Embryonic facial prominence (tissue), 1 donor: ENCODE data around the gene NEK6.

Source experiments
- DNase-seq: peaks from one replicate; pipeline ENCODE4 v3.0.0-alpha.2; 2016; ENCODE audit errors: extremely low spot score

NEK6 gene

DNA sequence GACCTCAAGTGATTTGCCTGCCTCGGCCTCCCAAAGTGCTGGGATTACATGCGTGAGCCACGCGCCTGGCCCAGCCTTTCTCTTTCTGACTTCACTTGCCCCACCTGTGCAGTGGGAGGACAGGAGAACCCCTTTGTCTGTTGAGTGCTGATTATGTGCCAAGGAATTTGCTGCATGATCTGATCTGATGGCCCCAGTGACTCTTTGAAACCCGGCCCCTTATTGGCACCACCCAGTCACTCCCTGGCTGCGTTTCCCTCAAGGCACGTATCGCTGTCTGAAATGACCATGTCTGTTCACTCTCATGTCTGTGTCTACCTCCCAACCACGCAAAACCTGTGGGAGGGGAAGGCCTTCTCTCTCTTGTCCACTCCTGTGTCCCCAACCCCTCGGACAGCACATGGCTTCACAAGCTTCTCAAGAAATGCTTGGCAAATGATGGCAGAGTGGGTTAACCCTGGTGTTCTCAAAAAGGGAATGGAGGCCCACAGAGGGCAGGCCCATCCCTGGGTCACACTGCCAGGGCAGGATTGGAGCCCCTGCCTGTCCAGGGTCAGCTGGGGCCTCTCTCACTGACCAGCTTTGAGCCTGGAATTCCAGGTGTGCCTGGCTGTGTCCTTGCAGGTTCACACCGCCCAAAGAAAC is 21.9 kb downstream of the NEK6 start:
- DNase-seq = no peak

DNA sequence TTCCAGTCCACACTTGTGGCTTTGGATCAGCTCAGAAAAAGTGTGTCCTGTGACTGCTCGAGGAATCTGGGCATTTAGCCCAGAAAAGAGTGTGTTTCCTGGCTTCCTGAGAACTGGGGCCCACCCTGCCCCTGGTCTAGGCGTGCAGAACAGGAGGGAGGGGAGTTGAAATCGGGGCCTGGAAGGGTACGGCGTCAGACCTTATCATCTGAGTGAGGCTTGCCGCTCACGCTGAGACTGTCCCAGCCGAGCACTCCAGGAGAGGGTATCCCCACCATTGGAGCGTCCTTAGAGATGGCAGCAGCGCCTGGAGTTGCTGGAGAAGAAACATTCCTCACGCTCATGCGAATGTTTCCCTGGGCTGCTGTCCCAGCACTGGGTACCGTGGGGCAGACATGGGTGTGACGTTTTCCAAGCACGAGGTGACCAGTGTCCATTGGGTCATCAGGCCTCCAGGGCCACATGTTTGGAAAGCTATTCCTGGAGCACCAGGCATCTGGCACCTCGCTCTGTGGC is 22.5 kb downstream of the NEK6 start:
- peak; percentile 64 for DNase-seq

GRCh38 chr9:124281931-124282371 is 24.2 kb downstream of the NEK6 start:
- DNase-seq = no peak

- no peak for DNase-seq
Measured at GRCh38 chr9:124282442-124283227, 24.9 kb downstream of the NEK6 start.

DNA sequence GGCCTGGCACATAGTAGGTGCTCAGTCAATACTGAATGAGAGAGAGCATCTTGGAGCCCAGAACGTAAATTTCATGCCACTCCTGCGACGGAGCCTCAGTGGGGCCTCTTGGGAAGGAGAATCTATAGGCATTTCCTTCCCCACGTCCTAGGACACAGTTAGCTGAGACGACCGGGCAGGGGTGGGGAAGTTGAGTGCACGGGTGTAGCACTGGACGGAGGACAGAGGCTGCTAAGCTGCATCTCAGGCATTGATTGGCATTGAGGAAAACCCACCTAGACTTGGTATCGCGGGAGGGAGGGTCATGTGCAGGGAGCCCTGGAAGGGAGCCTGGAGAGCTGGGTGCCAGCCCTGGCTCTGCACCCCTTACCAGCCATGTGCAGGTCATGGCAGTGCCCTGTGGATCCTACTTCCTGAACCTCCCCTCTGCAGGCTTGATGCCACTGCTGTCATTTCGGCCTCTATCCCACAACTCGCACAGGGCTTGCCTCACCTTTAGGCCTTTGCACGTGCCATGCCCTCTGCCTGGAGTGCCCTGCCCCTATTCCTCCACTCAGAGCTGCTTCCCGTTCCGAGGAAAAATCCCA is 25.6 kb downstream of the NEK6 start:
- DNase-seq = no peak

DNA sequence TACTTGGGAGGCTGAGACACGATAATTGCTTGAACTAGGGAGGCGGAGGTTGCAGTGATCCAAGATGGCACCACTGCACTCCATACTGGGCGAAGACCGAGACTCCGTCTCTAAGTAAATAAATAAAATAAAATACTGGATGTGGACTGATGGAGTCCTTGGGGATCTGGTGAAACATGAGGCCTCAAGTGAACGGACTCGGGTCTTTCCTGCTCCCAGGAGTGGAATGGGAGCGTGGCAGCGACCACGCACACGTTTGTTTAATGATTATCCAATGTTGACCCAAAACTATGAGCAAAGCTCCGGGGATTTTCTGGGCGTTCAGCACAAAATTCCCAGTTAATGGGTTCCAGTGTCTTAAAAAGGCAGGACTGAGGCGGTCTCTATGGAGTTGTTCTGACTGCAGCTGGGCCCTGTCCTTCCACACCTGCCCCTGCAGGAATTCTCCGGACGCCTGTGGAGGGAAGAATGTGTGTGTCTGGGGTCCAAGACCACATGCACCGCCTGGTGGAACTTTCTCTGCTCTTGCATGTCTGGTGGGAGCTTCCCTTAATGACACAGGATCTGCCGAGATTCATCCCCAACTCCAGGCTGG is 26.6 kb downstream of the NEK6 start:
- no peak for DNase-seq

DNA sequence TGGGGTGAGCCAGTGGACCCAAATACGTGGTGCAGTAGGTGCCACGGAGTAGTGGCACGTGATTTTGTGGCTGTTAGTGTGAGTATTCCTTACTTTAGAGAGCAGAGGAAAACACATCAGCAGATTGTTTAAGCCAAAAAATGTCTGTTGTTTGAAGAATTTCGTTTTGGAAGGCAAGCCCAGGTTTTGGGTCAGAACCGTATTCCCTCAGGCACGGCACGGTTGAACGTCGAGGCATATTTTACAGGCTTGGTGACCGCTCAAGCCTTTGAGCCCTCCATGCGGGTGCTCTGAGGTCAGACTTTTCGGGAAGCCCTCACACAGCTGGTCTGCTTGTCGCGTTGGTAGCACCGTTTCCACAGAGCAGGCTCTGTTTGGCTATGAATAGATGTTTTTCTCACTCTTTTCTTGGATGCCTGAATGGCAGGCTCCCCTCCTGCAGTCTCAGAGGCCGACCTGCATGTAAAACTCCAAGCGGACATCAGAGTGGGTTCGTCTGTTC is 27.2 kb downstream of the NEK6 start:
- DNase-seq = no peak

- no peak for DNase-seq
Measured at GRCh38 chr9:124285490-124285889, 27.7 kb downstream of the NEK6 start.

GRCh38 chr9:124285903-124286291 is 28.1 kb downstream of the NEK6 start:
- no peak for DNase-seq

- no peak for DNase-seq
Measured at GRCh38 chr9:124286292-124286931, 28.7 kb downstream of the NEK6 start.

- no peak for DNase-seq
Measured at GRCh38 chr9:124290053-124290591, 32.4 kb downstream of the NEK6 start.

DNA sequence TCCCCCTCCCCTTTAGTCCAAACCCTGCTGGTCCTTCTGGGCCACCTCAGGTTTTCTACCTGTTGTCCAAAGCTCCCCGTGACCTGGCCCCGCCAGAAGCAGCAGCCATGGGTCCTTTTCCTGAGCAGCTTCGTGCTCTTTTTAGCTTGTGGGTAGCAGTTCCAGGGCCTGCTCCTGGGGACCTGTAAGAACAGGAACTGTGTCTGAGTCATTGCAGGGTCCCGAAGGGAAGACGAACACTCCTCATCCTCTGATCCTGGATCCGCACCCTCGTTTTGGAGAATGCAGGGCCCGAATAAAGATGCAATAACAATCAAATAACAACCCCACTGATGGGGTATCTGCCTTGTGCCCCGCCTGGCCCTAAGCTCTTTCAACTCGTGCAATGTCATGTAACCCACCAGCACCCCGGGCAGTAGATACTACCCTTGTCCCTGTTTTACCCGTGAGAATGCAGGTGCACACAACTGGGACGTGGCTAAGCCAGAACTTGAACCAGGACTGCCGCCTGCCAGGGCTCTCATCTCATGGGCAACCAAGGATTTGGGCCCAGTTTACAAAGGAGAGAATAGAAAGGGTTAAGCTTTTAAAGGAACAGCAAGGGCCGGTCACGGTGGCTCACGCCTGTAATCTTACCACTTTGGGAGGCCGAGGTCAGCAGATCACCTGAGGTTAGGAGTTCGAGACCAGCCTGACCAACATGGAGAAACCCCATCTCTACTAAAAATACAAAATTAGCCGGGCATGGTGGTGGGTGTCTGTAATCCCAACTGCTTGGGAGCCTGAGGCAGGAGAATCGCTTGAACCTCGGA is 33.2 kb downstream of the NEK6 start:
- DNase-seq = no peak

GRCh38 chr9:124291801-124292396 is 34.1 kb downstream of the NEK6 start:
- DNase-seq = no peak

DNA sequence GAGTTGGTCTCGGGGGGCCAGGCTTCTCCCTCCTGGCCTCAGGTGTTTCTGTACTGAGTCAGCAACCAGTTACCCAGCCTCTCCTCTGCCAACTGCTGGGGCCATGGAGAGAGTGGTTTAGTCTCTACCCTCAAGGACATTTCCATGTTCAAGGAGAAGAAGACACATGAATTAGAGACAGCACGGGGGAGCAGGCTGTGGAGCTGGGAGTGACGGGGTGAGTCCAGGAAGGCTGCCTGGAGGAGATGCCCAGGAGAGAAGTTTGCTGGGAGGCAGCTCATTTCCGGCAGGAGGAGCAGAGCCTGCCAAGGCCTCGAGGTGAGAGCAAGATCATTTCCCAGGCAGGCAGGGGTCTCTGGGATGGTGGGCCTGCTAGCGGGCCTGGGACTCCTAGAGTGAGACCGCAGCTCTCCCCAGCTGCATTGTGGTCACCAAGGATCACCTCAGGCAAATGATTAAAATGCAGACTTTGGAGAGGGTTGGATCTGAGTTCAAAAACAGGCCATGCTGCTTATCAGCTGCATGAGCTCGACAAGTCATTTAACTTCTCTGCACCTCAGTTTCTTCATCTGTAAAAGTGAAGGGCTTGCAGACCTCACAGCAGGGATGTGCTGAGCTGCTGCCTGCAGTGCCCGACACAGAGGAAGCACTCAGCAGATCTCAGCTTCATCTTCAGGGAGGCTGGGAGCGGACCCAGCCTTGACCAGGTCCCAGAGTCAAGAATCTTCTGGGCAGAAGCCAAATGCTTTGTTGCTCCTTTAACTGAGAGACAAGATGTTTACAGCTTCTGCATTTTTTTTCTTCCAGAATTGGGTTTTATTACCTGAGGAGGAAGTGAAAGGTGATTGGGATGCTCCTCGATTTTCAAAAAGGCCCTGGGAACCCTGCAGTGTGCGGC is 35.2 kb downstream of the NEK6 start:
- no peak for DNase-seq

GRCh38 chr9:124293718-124294506 is 36.2 kb downstream of the NEK6 start:
- DNase-seq = no peak

DNA sequence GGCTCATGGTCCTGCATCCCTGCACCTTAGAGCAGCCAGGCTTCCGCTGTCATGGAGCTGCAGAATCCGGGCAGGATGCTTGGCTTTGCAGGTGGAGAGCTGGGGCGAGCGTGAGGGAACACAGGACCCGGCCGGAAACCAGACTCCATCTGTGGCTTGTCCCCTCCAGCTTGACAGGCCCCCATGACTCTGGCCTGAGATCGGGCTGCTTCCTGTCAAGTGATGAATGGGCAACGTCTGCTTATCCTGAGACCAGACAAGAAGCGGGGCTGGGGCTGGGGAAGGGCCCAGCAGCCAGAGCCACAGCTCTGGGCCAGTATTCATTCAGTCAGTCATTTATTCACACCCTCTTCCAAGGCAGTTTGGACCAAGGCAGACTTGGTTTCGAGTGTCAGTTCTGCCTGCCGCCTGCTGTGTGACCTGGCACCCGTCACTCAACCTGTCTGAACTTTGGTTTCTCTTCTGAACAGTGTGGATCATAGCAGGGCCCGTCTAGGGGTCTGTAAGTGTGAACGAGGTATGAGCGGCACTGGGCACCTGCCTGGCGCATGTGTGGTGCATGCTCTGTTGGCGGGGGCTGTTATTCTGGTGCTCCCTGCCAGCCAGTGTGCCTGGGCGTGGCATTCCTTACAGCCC is 37.5 kb downstream of the NEK6 start:
- DNase-seq = no peak

DNA sequence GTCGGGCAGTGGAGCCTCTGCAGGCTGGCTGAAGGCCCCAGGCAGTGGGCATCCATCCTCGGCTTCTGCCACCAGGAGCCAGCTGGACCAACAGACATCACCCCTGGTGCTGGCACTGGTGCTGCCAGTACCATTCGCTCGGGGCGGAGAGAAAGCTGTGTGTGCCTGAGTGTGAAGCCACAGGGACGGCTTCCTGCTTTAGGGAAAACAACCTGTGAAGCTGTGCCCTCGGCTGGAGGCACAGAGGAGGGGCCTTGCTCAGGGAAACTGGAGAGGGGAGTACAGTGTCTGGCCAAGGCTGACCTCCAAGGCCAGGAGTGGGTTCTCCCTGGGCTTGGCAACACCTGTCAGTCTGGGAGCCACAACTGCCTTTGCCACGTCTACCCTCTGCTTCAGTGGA is 38.3 kb downstream of the NEK6 start:
- no peak for DNase-seq
